Activated CD8-positive, alpha-beta T cell treated with anti-CD3 and anti-CD28 coated beads for 36 hours (primary cell): ENCODE measurements around the gene AAMP. TPM values are rescaled to one million over a fixed set of nuclear protein-coding genes. Genes with fewer than 3 reads are reported as not detected.
"Not testable (repeated sequence)": the region's sequence is repeated elsewhere in the genome, so short reads cannot be mapped to it uniquely, and the experiment has no call there.

Source experiments
- ATAC-seq: fragments of 200-7000 bp; cut with Tn5 transposase; one replicate; pipeline ENCODE4 v1.10.0; 2021; ENCODE audit warnings: mild to moderate bottlenecking, moderate library complexity
- CTCF ChIA-PET: fragments of 350-600 bp; sonication (Branson Sonifier 250); formaldehyde crosslinking; loops from one replicate; lab custom pipeline; 2021; ENCODE audit warnings: antibody characterized with exemption; lab: Charles Lee
- POLR2A ChIA-PET: fragments of 350-600 bp; sonication (Branson Sonifier 250); formaldehyde crosslinking; loops from one replicate; lab custom pipeline; 2021; ENCODE audit warnings: antibody characterized with exemption; lab: Charles Lee
- DNase-seq: peaks from one replicate; pipeline ENCODE4 v3.0.0-alpha.2; 2020
- H3K27ac Mint-ChIP-seq: one replicate; pipeline ENCODE4 v1.8.0; 2021; ENCODE audit warnings: mild to moderate bottlenecking, mixed read lengths
- H3K27me3 Mint-ChIP-seq: one replicate; pipeline ENCODE4 v1.8.0; 2021; ENCODE audit warnings: mixed read lengths
- H3K36me3 Mint-ChIP-seq: one replicate; pipeline ENCODE4 v1.8.0; 2021; ENCODE audit warnings: low read depth, mixed read lengths
- H3K4me1 Mint-ChIP-seq: one replicate; pipeline ENCODE4 v1.8.0; 2021; ENCODE audit warnings: low read depth, mixed read lengths
- H3K4me3 Mint-ChIP-seq: one replicate; pipeline ENCODE4 v1.8.0; 2021; ENCODE audit warnings: mild to moderate bottlenecking, moderate library complexity, mixed read lengths
- H3K9me3 Mint-ChIP-seq: one replicate; pipeline ENCODE4 v1.8.0; 2021; ENCODE audit warnings: mixed read lengths
- intact Hi-C: fragments of 100-400 bp; cut with micrococcal nuclease; formaldehyde crosslinking; loops from one replicate; pipeline ENCODE4 v1.10.0; 2022
- total RNA-seq, 2 experiments: library from RNA; stranded (reverse); gene quantifications; one replicate each; pipeline ENCODE4 v1.2.3, GENCODE V29; 2021
- TF ChIP-seq, protein P1 (sequence below): fragments of 200-600 bp; IDR thresholded peaks from one replicate; pipeline ENCODE4 v1.8.0; 2022; ENCODE audit warnings: antibody characterized with exemption, mild to moderate bottlenecking

The AAMP gene
- total RNA-seq, 2 experiments from 2014 or later, result 75.8 to 82.8 TPM

DNA sequence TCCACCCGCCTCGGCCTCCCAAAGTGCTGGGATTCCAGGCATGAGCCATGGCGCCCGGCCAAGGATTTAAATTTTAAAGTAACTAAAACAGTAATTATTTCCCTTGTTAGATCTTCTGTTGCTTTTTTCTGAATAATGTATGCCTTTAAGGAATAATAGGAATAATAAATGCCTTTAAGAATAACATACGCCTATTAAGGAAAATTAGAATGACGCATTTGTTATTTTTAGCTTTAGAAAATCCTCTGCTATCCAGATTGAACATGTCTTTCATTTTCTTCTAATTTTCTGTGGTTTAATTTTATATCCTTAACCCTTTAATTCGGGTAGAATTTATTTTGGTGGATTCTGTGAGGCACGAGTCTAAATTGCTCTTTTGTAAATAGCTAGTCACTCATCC is 45.5 kb upstream of the AAMP start:
- DNase-seq (no peak), ATAC-seq (no peak)
- ChIA-PET POLR2A (interaction anchor here (1.1 kb wide), 1 partner anchor 72 kb away, joined by 4 read pairs; no protein-coding TSS in a partner anchor), CTCF (interaction anchor here (1.5 to 2.1 kb wide), 2 partner anchors 14 to 41 kb away, joined by 8 read pairs; partner anchors contain the start of gene CATIP)
- TF ChIP-seq, protein P1, sequence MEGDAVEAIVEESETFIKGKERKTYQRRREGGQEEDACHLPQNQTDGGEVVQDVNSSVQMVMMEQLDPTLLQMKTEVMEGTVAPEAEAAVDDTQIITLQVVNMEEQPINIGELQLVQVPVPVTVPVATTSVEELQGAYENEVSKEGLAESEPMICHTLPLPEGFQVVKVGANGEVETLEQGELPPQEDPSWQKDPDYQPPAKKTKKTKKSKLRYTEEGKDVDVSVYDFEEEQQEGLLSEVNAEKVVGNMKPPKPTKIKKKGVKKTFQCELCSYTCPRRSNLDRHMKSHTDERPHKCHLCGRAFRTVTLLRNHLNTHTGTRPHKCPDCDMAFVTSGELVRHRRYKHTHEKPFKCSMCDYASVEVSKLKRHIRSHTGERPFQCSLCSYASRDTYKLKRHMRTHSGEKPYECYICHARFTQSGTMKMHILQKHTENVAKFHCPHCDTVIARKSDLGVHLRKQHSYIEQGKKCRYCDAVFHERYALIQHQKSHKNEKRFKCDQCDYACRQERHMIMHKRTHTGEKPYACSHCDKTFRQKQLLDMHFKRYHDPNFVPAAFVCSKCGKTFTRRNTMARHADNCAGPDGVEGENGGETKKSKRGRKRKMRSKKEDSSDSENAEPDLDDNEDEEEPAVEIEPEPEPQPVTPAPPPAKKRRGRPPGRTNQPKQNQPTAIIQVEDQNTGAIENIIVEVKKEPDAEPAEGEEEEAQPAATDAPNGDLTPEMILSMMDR, result no peak
- H3K9me3 Mint-ChIP-seq, result no peaks in the 10 kb centered on the region
- no peaks in the 10 kb centered on the region for H3K27me3 Mint-ChIP-seq
- intact Hi-C loops, result no loop called here
- peaks cover 2% of the 10 kb centered on the region for H3K36me3 Mint-ChIP-seq
- H3K4me3 Mint-ChIP-seq, result no peak overlapping the region
- H3K27ac Mint-ChIP-seq, result no peak overlapping the region
- H3K4me1 Mint-ChIP-seq, result peaks cover 29% of the 10 kb centered on the region

DNA sequence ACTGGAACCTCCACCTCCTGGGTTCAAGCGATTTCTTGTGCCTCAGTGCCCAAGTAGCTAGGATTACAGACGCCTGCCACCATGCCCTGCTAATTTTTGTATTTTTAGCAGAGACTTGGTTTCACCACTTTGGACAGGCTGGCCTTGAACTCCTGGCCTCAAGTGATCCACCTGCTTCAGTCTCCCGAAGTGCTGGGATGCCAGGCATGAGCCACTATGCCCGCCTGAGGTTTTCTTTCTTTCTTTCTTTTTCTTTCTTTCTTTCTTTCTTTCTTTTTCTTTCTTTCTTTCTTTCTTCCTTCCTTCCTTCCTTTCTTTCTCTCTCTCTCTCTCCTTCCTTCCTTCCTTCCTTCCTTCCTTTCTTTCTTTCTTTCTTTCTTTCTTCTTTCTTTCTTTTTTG is 44.8 kb upstream of the AAMP start:
- H3K9me3 Mint-ChIP-seq, H3K36me3 Mint-ChIP-seq, H3K27ac Mint-ChIP-seq, intact Hi-C loops, H3K4me3 Mint-ChIP-seq, ATAC-seq, DNase-seq, H3K27me3 Mint-ChIP-seq: not testable (repeated sequence)
- peaks cover 29% of the 10 kb centered on the region for H3K4me1 Mint-ChIP-seq
- CTCF ChIA-PET, result interaction anchor here (1.5 to 2.1 kb wide), 2 partner anchors 13 to 42 kb away, joined by 8 read pairs; partner anchors contain the start of gene CATIP
- POLR2A ChIA-PET, result interaction anchor here (1.1 kb wide), 1 partner anchor 73 kb away, joined by 4 read pairs; no protein-coding TSS in a partner anchor

DNA sequence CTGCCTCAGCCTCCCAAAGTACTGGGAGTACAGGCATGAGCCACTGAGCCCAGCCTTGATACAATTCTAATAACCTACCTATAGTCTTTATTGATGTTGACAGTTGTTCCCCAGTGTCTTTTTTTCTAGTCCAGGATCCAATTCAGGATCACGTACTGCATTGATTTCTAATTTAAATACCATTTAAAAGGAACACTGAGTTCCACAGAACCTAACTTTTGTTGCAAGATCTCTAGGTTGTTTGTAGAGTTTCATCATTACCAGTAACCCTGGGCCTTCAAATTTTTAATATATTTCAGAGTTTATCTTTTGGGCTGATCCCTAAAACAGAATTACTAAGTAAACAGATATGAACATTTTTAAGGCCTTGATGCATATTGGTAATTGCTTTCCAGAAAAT is 43.4 kb upstream of the AAMP start:
- intact Hi-C loops, result no loop called here
- Mint-ChIP-seq H3K4me3 (no peak overlapping the region), H3K27ac (no peak overlapping the region), H3K4me1 (peaks cover 26% of the 10 kb centered on the region), H3K9me3 (no peaks in the 10 kb centered on the region), H3K27me3 (no peaks in the 10 kb centered on the region), H3K36me3 (peaks cover 2% of the 10 kb centered on the region)
- ChIA-PET POLR2A (no interaction called here), CTCF (no interaction called here)
- TF ChIP-seq, protein P1, result no peak
- DNase-seq (no peak), ATAC-seq (no peak)

DNA sequence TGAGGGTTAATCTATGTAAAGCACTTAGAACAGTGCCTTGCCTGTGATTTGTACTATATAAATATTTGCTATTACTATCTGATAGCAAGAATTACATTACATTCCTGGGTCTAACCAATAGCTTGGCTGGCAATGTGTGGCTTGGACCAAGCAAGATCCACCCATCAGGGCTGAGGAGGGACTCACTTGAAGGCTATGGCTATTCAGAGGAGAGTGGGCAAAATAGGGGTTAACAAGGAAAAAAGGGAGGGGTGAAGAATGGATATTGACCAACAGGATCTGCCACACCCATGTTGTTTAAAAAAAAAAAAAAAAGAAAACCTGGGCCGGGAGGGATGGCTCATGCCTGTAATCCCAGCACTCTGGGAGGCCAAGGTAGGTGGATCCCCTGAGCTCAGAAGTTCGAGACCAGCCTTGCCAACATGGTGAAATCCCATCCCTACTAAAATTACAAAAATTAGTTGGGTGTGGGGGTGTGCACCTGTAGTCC is 42.4 kb upstream of the AAMP start:
- Mint-ChIP-seq H3K9me3 (no peaks in the 10 kb centered on the region), H3K27ac (no peak overlapping the region), H3K4me1 (peaks cover 21% of the 10 kb centered on the region), H3K27me3 (no peaks in the 10 kb centered on the region), H3K36me3 (peaks cover 2% of the 10 kb centered on the region), H3K4me3 (no peak overlapping the region)
- POLR2A ChIA-PET, result interaction anchor here (0.6 kb wide), 1 partner anchor 14 kb away, joined by 3 read pairs; no protein-coding TSS in a partner anchor
- TF ChIP-seq, protein P1, result no peak
- CTCF ChIA-PET, result no interaction called here
- ATAC-seq (no peak), DNase-seq (no peak)
- intact Hi-C loops, result no loop called here

DNA sequence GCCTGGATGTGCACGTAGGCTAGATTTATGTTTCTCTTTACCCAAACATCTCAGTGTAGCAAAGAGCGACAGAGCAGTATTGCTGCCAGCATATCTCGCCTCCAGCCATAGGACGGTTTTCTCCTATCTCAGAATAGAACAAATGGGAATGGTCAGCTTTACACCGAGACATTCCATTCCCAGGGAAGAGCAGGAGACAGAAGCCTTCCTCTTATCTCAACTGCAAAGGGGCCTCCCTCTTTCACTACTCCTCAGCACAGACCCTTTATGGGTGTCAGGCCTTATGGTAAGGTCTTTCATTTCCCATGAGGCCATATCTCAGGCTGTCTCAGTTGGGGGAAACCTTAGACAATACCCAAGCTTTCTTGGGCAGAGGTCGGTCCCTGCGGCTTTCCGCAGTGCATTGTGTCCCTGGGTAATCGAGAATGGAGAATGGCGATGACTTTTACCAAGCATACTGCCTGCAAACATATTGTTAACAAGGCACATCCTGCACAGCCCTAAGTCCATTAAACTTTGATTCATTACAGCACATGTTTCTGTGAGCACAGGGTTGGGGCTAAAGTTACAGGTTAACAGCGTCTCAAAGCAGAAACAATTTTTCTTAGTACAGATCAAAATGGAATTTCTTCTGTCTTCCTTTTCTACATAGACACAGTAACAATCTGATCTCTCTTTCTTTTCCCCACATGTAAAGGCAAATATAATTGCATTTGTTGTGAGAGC is 41.8 kb upstream of the AAMP start:
- intact Hi-C loops, H3K27ac Mint-ChIP-seq, H3K9me3 Mint-ChIP-seq, DNase-seq, CTCF ChIA-PET, H3K4me3 Mint-ChIP-seq, H3K27me3 Mint-ChIP-seq, H3K36me3 Mint-ChIP-seq, ATAC-seq: not testable (repeated sequence)
- peaks cover 15% of the 10 kb centered on the region for H3K4me1 Mint-ChIP-seq
- POLR2A ChIA-PET, result interaction anchor here (0.6 kb wide), 2 partner anchors 13 to 459 kb away, joined by 3 read pairs; no protein-coding TSS in a partner anchor
